Kidney (tissue), 14 donors: Measurements from ENCODE around the gene EIF2S3. TPM values are rescaled to one million over a fixed set of nuclear protein-coding genes. Genes with fewer than 3 reads are reported as not detected.
A peak's percentile ranks its signal among the peaks of the same experiment; 100 is the strongest.

Experiments used
- DNase-seq, 5 donors: peaks; one replicate each; pipeline ENCODE4 v3.0.0-alpha.2; 2013 to 2020
- FAIRE-seq: peaks from 2 replicates; lab custom pipeline; 2012; peaks lifted over from hg19 to GRCh38; lab: Jason Lieb, UNC
- H3K27ac ChIP-seq, 2 donors: one replicate each; pipeline ENCODE4 v1.7.0; 2013; ENCODE audit warnings: low read depth in 2 of 2, low read length in 2 of 2, inconsistent platforms in 1 of 2
- H3K27me3 ChIP-seq: one replicate; pipeline ENCODE4 v1.7.1; 2013; ENCODE audit warnings: low read length, inconsistent platforms; ENCODE audit not compliant: control insufficient read depth, insufficient read depth
- H3K36me3 ChIP-seq, 3 donors: one replicate each; pipeline versions ENCODE4 v1.7.0 to v1.7.1; 2013; ENCODE audit warnings: low read length in 3 of 3, control low read depth in 1 of 3, inconsistent platforms in 1 of 3; ENCODE audit not compliant: insufficient read depth in 3 of 3, control insufficient read depth in 2 of 3
- H3K4me1 ChIP-seq, 3 donors: one replicate each; pipeline versions ENCODE4 v1.7.0 to v1.7.1; 2013; ENCODE audit warnings: low read length in 3 of 3, inconsistent platforms in 1 of 3, low read depth in 1 of 3; ENCODE audit not compliant: control insufficient read depth in 2 of 3, insufficient read depth in 2 of 3
- H3K4me3 ChIP-seq, 3 donors: one replicate each; pipeline versions ENCODE4 v1.7.0 to v1.8.1; 2013; ENCODE audit warnings: low read length in 3 of 3, control low read depth in 1 of 3, inconsistent platforms in 1 of 3
- H3K9ac ChIP-seq, 3 donors: one replicate each; pipeline versions ENCODE4 v1.7.0 to v1.7.1; 2013; ENCODE audit warnings: low read length in 3 of 3, control low read depth in 1 of 3, inconsistent platforms in 1 of 3
- H3K9me3 ChIP-seq, 3 donors: one replicate each; pipeline versions ENCODE4 v1.7.0 to v1.7.1; 2013; ENCODE audit warnings: low read length in 3 of 3, control low read depth in 1 of 3, inconsistent platforms in 1 of 3; ENCODE audit not compliant: control insufficient read depth in 2 of 3, insufficient read depth in 1 of 3
- intact Hi-C: fragments of 100-400 bp; cut with DNase I; formaldehyde crosslinking; loops from one replicate; pipeline ENCODE4 v1.11.1; 2022
- polyA plus RNA-seq: library from polyadenylated mRNA; stranded (reverse); fragments of 350-450 nt; fragmentation: Illumina TruSeq; extraction: RNeasy Lipid Tissue Mini Kit (QIAGEN cat#74804); gene quantifications from one replicate; pipeline ENCODE4 v1.2.3, GENCODE V29; 2014; ENCODE audit warnings: low read depth, low replicate concordance; ENCODE audit not compliant: insufficient read depth
- total RNA-seq: library from RNA; stranded (reverse); fragmentation: NEBNext Ultra II Directional; extraction: Animal tissue kit (Norgen Biotek cat#: 25700); gene quantifications from one replicate; pipeline ENCODE4 v1.2.1, GENCODE V29; 2021
- TF ChIP-seq, protein P1 (sequence below): IDR thresholded peaks from 3 replicates; pipeline ENCODE4 v1.5.1; 2012; ENCODE audit warnings: mild to moderate bottlenecking, moderate library complexity, borderline replicate concordance; ENCODE audit not compliant: insufficient read depth; ENCODE audit errors: extremely low read depth
- donor health status: control.
- donor health status: control.
- donor health status: control.
- donor health status: control.
- donor health status: control.
- donor health status: DM: yes; HTN: yes; CAD: no.
- donor health status: Normal renal cell carcinoma (clear cell type).

The EIF2S3 gene
- total and polyA plus RNA-seq, 2 donors from 2014 or later, result 54.3 to 173 TPM

GRCh38 chrX:24026432-24026831 is 28.3 kb upstream of the EIF2S3 start:
- H3K4me1 ChIP-seq, result no peaks in the 10 kb centered on the region
- no peaks in the 10 kb centered on the region for H3K36me3 ChIP-seq
- TF ChIP-seq, protein P1, sequence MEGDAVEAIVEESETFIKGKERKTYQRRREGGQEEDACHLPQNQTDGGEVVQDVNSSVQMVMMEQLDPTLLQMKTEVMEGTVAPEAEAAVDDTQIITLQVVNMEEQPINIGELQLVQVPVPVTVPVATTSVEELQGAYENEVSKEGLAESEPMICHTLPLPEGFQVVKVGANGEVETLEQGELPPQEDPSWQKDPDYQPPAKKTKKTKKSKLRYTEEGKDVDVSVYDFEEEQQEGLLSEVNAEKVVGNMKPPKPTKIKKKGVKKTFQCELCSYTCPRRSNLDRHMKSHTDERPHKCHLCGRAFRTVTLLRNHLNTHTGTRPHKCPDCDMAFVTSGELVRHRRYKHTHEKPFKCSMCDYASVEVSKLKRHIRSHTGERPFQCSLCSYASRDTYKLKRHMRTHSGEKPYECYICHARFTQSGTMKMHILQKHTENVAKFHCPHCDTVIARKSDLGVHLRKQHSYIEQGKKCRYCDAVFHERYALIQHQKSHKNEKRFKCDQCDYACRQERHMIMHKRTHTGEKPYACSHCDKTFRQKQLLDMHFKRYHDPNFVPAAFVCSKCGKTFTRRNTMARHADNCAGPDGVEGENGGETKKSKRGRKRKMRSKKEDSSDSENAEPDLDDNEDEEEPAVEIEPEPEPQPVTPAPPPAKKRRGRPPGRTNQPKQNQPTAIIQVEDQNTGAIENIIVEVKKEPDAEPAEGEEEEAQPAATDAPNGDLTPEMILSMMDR, result no peak
- peaks cover 5% of the 10 kb centered on the region for H3K27me3 ChIP-seq
- H3K27ac ChIP-seq, result peak overlapping the region in 1 of 2 donors; percentile 95
- no peak for FAIRE-seq
- H3K4me3 ChIP-seq, result peak overlapping the region; percentile 78 to 85 (median 84)
- intact Hi-C loops, result no loop called here
- peak overlapping the region in 2 of 3 donors; percentile 73 to 79 for H3K9ac ChIP-seq
- no peaks in the 10 kb centered on the region for H3K9me3 ChIP-seq
- DNase-seq, result peak in 3 of 5 donors; percentile 12 to 56 (median 36)

DNA sequence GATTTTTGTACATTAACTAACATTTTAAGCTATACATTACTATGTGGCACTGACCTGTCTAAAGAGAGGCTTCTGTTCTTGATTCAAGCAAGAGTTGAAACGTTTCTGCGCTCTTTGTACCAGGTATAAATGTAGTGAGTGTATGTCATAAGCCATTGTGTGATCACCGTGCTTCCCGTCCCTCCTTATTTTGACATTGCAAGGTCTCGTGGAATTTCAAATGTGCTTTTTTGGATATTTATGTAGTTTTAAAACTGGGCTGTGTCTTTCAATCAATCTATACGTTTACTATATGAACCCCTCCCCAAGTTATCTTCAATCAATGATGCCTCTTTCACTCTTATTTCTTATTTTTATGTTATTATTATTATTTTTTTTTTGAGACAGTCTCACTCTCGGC is 27.7 kb upstream of the EIF2S3 start, which contains the start of gene KLHL15:
KLHL15 (minus strand) TSS at position 101 of the 400 bp plus-strand sequence. CDS start 20,493 bp downstream, outside the sequence.
- TF ChIP-seq, protein P1, result no peak
- FAIRE-seq (no peak), DNase-seq (no peak)
- intact Hi-C loops, result no loop called here
- Histone ChIP-seq H3K36me3 (no peaks in the 10 kb centered on the region), H3K4me3 (peak within 1 kb of the TSS; percentile 78 to 85 (median 84)), H3K9me3 (no peaks in the 10 kb centered on the region), H3K27ac (peak within 1 kb of the TSS; percentile 89 to 95), H3K4me1 (no peaks in the 10 kb centered on the region), H3K9ac (peak within 1 kb of the TSS; percentile 73 to 79 (median 73)), H3K27me3 (peaks cover 5% of the 10 kb centered on the region)

GRCh38 chrX:24027985-24028384 is 26.8 kb upstream of the EIF2S3 start:
- no peak for FAIRE-seq

More at GRCh38 chrX:24027985-24028384, 26.8 kb upstream of the EIF2S3 start:
- H3K27ac ChIP-seq, result no peak overlapping the region
- no peak overlapping the region for H3K4me3 ChIP-seq
- no peaks in the 10 kb centered on the region for H3K9me3 ChIP-seq
- intact Hi-C loops, result no loop called here
- DNase-seq, result no peak
- no peak overlapping the region for H3K9ac ChIP-seq
- H3K36me3 ChIP-seq, result no peaks in the 10 kb centered on the region
- peaks cover 5% of the 10 kb centered on the region for H3K27me3 ChIP-seq
- TF ChIP-seq, protein P1, result no peak
- no peaks in the 10 kb centered on the region for H3K4me1 ChIP-seq
